Loucy (cell line): Measurements from ENCODE around the gene BARX1.

ENCODE experiments used
- H2AFZ ChIP-seq: fragments of 200-600 bp; sonication (generic); 2 replicates; pipeline ENCODE4 v1.6.0; 2016; ENCODE audit warnings: antibody characterized with exemption, mild to moderate bottlenecking, low read length, moderate library complexity
- H3F3A ChIP-seq: fragments of 200-600 bp; 2 replicates; pipeline ENCODE4 v1.6.0; 2016; ENCODE audit warnings: antibody characterized with exemption, low read depth, mild to moderate bottlenecking
- H3K27me3 ChIP-seq: fragments of 200-600 bp; sonication (generic); 2 replicates; pipeline ENCODE4 v1.6.1; 2014; ENCODE audit warnings: low read length, mild to moderate bottlenecking; ENCODE audit not compliant: insufficient read depth, poor library complexity, severe bottlenecking
- H3K36me3 ChIP-seq: fragments of 200-600 bp; sonication (generic); 2 replicates; pipeline ENCODE4 v1.6.1; 2016; ENCODE audit warnings: low read length; ENCODE audit not compliant: insufficient read depth
- H3K4me1 ChIP-seq: fragments of 200-600 bp; sonication (generic); 2 replicates; pipeline ENCODE4 v1.5.1; 2014; ENCODE audit warnings: low read length, mild to moderate bottlenecking; ENCODE audit not compliant: insufficient read depth, poor library complexity, severe bottlenecking
- H3K4me2 ChIP-seq: fragments of 200-600 bp; sonication (generic); 2 replicates; pipeline ENCODE4 v1.6.0; 2014; ENCODE audit warnings: antibody characterized with exemption, low read length, low read depth, mild to moderate bottlenecking; ENCODE audit not compliant: poor library complexity, severe bottlenecking
- H3K4me3 ChIP-seq: fragments of 200-600 bp; sonication (generic); 2 replicates; pipeline ENCODE4 v1.5.1; 2014; ENCODE audit warnings: low read length, mild to moderate bottlenecking, mixed read lengths; ENCODE audit not compliant: poor library complexity, severe bottlenecking
- H3K79me2 ChIP-seq: fragments of 200-600 bp; sonication (generic); 2 replicates; pipeline ENCODE4 v1.6.1; 2014; ENCODE audit warnings: low read length; ENCODE audit not compliant: insufficient read depth
- H3K9ac ChIP-seq: fragments of 200-600 bp; sonication (generic); 2 replicates; pipeline ENCODE4 v1.6.0; 2014; ENCODE audit warnings: mild to moderate bottlenecking, low read depth, low read length, moderate library complexity; ENCODE audit not compliant: poor library complexity, severe bottlenecking
- H3K9me2 ChIP-seq: fragments of 200-600 bp; sonication (generic); replicated peaks from 2 replicates; pipeline ENCODE4 v1.6.1; 2016; ENCODE audit warnings: low read depth, low read length, mixed read lengths
- H3K9me3 ChIP-seq: fragments of 200-600 bp; sonication (generic); 2 replicates; pipeline ENCODE4 v1.6.1; 2014; ENCODE audit warnings: mild to moderate bottlenecking, antibody characterized with exemption, low read length, low read depth; ENCODE audit not compliant: insufficient read depth
- H4K20me1 ChIP-seq: fragments of 200-600 bp; sonication (generic); 2 replicates; pipeline ENCODE4 v1.6.0; 2014; ENCODE audit warnings: antibody characterized with exemption, low read length, mild to moderate bottlenecking; ENCODE audit not compliant: insufficient read depth, poor library complexity, severe bottlenecking
- EZH2phosphoT487 ChIP-seq: fragments of 200-600 bp; IDR thresholded peaks from 2 replicates; pipeline ENCODE4 v1.6.1; 2018; ENCODE audit warnings: antibody characterized with exemption, mild to moderate bottlenecking, moderate library complexity, borderline replicate concordance
- TF ChIP-seq, protein P1 (sequence below): fragments of 200-600 bp; sonication (generic); conservative IDR thresholded peaks from 2 replicates; pipeline ENCODE4 v1.5.1; 2014; ENCODE audit warnings: mild to moderate bottlenecking, antibody characterized with exemption, low read length

Gene BARX1

DNA sequence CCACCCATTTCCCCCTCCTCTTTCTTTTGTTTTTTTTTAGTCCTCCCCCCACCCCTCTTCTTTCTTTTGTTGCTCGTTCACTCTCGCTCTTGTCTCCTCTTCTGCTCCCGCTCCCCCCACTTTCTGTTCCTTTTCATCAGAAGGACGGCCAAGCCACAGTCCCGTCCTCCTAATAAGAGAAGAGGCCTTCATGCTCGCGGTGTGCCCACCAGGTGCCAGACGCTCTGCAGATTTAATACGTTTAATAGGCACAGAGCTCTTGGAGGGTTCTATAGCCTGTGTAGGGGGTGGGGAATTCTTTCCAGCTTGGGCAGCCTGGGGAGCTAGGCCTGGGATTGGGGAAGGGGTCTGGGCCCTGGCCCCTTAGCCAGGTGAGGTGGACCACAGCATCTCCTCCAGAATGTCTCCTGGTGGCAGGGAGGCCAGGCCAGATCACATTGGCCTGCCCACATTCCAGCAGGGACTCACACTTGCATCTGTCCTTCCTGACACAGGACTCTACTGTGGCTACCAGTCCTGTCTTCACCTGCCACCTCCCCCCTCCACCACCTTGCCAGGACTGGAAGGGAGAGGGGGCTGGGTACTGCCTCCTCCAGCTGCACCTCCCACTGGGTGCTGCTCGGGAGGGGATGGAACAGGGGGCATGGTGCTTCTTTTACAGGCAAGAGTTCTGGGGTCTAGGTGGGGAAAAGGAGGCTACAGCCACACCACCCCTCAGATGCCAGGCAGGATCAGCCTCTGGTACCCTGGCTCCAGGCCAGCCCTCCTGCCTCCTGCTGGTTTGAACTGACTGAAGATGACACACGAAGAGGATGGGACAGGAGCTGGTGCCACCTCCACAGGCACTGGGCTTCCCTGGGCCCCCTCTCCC is 6.1 kb upstream of the BARX1 start:
- no peaks in the 10 kb centered on the region for H3K79me2 ChIP-seq
- no peak overlapping the region for H3K4me2 ChIP-seq
- no peaks in the 10 kb centered on the region for H3K36me3 ChIP-seq
- H3K4me3 ChIP-seq, result no peak overlapping the region
- 0 out of 2 replicates have a peak overlapping the region, but pooled peaks have one; percentile 26 for H2AFZ ChIP-seq
- no peaks in the 10 kb centered on the region for H3K9me2 ChIP-seq
- no peaks in the 10 kb centered on the region for H3F3A ChIP-seq
- no peaks in the 10 kb centered on the region for H3K27me3 ChIP-seq
- TF ChIP-seq, protein P1, sequence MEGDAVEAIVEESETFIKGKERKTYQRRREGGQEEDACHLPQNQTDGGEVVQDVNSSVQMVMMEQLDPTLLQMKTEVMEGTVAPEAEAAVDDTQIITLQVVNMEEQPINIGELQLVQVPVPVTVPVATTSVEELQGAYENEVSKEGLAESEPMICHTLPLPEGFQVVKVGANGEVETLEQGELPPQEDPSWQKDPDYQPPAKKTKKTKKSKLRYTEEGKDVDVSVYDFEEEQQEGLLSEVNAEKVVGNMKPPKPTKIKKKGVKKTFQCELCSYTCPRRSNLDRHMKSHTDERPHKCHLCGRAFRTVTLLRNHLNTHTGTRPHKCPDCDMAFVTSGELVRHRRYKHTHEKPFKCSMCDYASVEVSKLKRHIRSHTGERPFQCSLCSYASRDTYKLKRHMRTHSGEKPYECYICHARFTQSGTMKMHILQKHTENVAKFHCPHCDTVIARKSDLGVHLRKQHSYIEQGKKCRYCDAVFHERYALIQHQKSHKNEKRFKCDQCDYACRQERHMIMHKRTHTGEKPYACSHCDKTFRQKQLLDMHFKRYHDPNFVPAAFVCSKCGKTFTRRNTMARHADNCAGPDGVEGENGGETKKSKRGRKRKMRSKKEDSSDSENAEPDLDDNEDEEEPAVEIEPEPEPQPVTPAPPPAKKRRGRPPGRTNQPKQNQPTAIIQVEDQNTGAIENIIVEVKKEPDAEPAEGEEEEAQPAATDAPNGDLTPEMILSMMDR, result no peak
- TF ChIP-seq EZH2phosphoT487, result no peak
- H3K4me1 ChIP-seq, result no peaks in the 10 kb centered on the region
- peaks cover 3% of the 10 kb centered on the region; the same call in 1 of the 2 replicates for H3K9me3 ChIP-seq
- H3K9ac ChIP-seq, result no peak overlapping the region
- H4K20me1 ChIP-seq, result no peaks in the 10 kb centered on the region

DNA sequence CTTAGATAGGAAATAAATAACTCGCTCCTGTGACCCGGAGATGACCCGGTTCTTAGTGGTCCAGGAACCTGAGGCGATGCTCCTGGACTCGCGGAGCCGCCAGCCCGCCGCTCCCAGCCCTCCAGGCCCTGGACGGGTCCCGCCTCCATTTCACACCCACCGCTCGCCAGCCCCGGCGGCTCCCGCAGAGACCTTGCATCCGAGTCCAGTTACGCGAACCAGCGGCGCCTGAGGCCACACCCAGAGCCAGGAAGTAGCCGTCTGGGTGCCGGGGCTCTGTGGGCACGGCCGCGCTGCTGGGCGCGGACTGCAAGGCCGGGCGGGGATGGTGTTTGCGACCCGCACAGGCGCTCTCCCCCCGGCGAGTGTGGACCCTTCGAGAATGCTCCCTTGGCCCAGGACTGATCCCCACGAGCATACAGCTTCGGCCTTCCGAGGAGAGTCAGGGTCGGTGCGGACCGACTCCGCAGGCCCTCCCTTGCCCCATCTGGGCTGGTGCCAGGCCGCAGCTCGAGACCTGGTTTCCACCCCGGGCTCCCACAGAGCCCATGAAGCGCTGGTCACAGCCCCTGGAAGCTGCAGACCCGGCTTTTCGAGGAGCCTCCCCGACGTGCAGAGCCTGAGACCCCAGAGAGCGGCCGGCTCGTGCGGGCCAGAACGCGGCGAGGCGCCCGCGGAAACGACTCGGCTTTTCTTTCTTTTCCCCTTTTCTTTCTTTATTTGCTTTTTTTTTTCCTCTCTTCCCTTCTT is 5.2 kb upstream of the BARX1 start:
- H3K4me2 ChIP-seq, result no peak overlapping the region
- no peaks in the 10 kb centered on the region for H3F3A ChIP-seq
- H3K4me1 ChIP-seq, result no peaks in the 10 kb centered on the region
- no peak overlapping the region for H3K9ac ChIP-seq
- no peaks in the 10 kb centered on the region for H4K20me1 ChIP-seq
- TF ChIP-seq, protein P1, result no peak
- no peak for TF ChIP-seq EZH2phosphoT487
- peaks cover 5% of the 10 kb centered on the region; the same call in 1 of the 2 replicates for H3K9me3 ChIP-seq
- H3K79me2 ChIP-seq, result no peaks in the 10 kb centered on the region
- no peaks in the 10 kb centered on the region for H3K36me3 ChIP-seq
- H3K4me3 ChIP-seq, result no peak overlapping the region
- H3K27me3 ChIP-seq, result no peaks in the 10 kb centered on the region
- H2AFZ ChIP-seq, result no peak overlapping the region
- H3K9me2 ChIP-seq, result no peaks in the 10 kb centered on the region

DNA sequence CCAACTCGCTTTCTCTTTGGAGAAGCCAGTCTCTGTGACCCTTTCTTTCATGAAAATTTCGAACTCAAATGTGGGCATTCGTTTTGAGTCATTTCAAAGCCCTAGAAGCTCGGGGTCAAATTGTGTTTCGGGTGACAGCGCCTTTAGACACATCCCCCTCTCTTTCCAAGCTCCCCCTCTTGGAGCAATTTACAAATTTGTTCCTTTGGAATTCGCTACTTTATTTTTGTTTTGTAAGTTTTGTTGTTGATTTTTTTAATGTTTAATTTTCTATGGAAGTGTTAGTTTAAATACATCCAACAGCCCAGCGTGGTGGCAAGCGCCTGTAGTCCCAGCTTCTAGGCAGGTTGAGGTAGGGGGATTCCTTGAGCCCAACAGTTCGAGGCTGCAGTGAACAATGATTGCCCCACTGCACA is 4.6 kb upstream of the BARX1 start:
- Histone ChIP-seq H3K27me3 (no peaks in the 10 kb centered on the region), H2AFZ (no peak overlapping the region), H3K9me2 (no peaks in the 10 kb centered on the region), H3K4me3 (no peak overlapping the region), H3K36me3 (no peaks in the 10 kb centered on the region), H4K20me1 (no peaks in the 10 kb centered on the region), H3F3A (no peaks in the 10 kb centered on the region), H3K79me2 (no peaks in the 10 kb centered on the region), H3K9me3 (peaks cover 5% of the 10 kb centered on the region; the same call in 1 of the 2 replicates), H3K9ac (no peak overlapping the region), H3K4me1 (no peaks in the 10 kb centered on the region), H3K4me2 (no peak overlapping the region)
- no peak for TF ChIP-seq EZH2phosphoT487
- TF ChIP-seq, protein P1, result no peak
